HG03378 (cell line): ENCODE results near the gene BAX.
A peak's percentile ranks its signal among the peaks of the same experiment; 100 is the strongest.
"Not testable (repeated sequence)": the region's sequence is repeated elsewhere in the genome, so short reads cannot be mapped to it uniquely, and the experiment has no call there.

Experiments
- ATAC-seq: cut with Tn5 transposase; IDR thresholded peaks from one replicate; pipeline ENCODE4 v1.9.1; 2021; ENCODE audit warnings: mild to moderate bottlenecking, moderate library complexity; ENCODE audit not compliant: unreplicated experiment

BAX gene

GRCh38 chr19:48954595-48955307 lies at the start of gene BAX:
BAX (plus strand) TSS chr19:48954875; CDS start chr19:48954929, 54 bp downstream.
- ATAC-seq: peak; percentile 54

DNA sequence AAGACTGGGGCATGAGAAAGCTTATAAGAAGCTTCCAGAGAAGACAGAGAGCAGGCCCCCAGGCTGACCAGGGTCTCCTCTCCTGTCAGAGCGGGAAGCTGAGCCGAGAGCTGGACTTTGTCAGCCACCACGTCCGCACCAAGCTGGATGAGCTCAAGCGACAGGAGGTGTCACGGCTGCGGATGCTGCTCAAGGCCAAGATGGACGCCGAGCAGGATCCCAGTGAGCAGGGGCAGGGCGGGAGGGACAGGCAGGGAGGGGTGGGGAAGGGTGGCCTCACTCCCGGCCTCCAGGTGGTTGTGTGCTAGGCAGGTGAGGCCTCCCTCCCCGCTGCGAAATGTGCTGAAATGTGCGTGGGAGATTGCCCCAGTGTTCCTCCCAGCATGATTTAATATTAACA lies 49.0 kb upstream of the BAX start:
- ATAC-seq: no peak

DNA sequence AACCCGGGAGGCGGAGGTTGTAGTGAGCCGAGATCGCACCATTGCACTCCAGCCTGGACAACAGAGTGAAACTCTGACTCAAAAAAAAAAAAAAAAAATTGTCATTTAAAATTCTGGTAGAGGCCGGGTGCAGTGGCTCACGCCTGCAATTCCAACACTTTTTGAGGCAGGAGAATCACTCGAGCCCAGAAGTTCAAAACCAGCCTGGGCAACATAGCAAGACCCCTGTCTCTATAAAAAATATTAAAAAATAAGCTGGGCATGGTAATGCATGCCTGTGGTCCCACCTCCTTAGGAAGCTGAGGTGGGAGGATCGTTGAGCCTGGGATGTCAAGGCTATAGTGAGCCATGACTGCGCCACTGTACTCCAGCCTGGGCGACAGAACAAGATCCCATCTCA lies 48.4 kb upstream of the BAX start:
- ATAC-seq: no peak

GRCh38 chr19:48907671-48908070 lies 47.0 kb upstream of the BAX start:
- ATAC-seq: no peak

DNA sequence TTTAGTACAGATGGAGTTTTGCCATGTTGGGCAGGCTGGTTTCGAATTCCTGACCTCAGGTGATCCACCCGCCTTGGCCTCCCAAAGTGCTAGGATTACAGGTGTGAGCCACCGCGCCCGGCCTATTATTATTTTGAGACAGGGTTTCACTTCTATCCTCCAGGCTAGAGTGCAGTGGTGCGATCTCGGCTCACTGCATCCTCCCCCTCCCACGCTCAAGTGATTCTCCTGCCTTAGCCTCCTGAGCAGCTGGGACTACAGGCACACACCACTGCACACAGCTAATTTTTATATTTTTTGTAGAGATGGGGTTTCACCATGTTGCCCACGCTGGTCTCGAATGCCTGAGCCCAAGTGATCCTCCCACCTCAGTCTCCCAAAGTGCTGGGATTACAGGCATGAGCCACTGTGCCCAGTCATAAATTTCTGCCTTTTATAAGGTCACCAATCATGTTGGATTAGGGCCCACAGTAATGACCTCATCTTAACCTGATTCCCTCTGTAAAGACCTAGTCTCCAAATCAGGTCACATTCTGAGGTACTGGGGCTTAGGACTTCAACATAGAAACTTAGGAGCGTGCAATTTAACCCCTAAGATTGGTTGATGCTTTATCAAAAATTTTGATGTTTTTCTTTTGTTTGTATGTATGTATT lies 45.1 kb upstream of the BAX start:
- not testable (repeated sequence) for ATAC-seq

GRCh38 chr19:48910803-48911202 lies 43.9 kb upstream of the BAX start:
- no peak for ATAC-seq

GRCh38 chr19:48913114-48913889 lies 41.4 kb upstream of the BAX start:
- ATAC-seq: no peak

GRCh38 chr19:48914181-48914580 lies 40.5 kb upstream of the BAX start:
- no peak for ATAC-seq

- no peak for ATAC-seq
Observed at GRCh38 chr19:48915757-48916156, 38.9 kb upstream of the BAX start.

DNA sequence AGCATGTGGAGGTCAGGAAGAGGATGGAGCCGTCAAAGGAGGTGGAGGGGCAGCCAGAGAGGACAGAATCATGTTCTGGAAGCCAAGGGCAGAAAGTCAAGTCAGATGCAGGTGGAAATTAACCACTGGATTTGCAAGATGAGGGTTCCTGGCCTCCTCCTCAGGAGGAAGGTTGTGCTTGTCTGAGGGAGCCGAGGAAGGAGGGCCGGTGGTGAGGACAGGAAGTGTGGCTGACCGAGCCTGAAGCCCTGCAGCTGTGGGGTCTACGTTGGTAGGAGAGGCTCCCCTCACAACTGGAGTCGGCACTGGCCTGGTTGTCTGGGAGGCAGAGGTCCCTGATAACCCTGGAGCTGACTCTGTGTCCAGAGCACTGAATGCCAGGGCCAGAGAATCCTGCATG lies 36.6 kb upstream of the BAX start:
- no peak for ATAC-seq

- no peak for ATAC-seq
Observed at GRCh38 chr19:48918801-48919247, 35.9 kb upstream of the BAX start.

- ATAC-seq: not testable (repeated sequence)
Observed at GRCh38 chr19:48919271-48919670, 35.4 kb upstream of the BAX start.

DNA sequence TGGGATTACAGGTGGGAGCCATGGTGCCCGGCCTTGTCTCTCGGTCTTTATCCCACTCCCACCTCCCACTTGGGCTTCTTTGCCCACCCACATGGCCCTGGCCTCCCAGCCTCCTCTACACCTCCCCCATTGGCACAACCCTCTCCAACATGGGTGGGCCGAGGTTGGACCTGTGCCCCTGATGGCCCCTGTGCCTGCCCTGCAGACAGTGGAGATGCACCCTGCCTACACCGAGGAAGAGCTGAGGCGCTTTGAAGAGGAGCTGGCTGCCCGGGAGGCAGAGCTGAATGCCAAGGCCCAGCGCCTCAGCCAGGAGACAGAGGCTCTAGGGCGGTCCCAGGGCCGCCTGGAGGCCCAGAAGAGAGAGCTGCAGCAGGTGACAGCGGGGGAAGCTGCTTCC lies 33.7 kb upstream of the BAX start:
- ATAC-seq: no peak

GRCh38 chr19:48921721-48922500 lies 32.8 kb upstream of the BAX start:
- ATAC-seq: no peak

- ATAC-seq: no peak
Observed at GRCh38 chr19:48922548-48923490, 31.9 kb upstream of the BAX start.

- no peak for ATAC-seq
Observed at GRCh38 chr19:48925240-48925843, 29.3 kb upstream of the BAX start.

DNA sequence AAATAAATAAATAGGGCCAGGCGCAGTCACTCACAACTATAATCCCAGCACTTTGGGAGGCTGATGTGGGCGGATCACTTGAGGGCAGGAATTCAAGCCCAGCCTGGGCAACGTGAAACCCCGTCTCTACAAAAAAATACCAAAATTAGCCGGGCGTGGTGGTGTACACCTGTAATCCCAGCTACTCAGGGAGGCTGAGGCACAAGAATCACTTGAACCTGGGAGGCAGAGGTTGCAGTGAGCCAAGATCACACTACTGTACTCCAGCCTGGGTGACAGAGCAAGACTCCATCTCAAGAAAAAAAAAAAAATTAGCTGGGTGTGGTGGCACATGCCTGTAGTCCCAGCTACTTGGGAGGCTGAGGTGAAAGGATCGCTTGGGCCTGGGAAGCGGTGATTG lies 28.8 kb upstream of the BAX start:
- not testable (repeated sequence) for ATAC-seq

DNA sequence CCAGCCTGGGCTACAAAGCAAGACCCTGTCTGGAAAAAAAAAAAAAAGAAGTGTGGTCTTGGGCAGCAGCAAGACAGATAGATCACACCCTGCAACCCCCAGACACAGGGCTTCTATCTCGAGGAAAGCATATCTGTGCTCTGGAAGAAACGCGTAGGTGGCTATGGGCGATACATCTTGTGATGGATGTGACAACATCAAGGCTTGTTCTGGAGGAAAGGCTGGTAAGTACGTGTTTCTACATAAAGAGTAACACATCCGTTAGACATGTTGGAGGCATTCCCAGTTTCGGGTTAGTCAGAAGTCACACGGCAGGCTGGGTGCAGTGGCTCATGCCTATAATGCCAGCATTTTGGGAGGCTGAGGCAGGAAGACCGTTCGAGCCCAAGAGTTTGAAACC lies 27.8 kb upstream of the BAX start:
- ATAC-seq: no peak

- not testable (repeated sequence) for ATAC-seq
Observed at GRCh38 chr19:48927692-48928091, 27.0 kb upstream of the BAX start.
